NCI-H1694 (cell line): ENCODE results near the gene PCDHGB4.
"Not testable (repeated sequence)": the region's sequence is repeated elsewhere in the genome, so short reads cannot be mapped to it uniquely, and the experiment has no call there.

Experiments used
- DNase-seq: peaks from one replicate; lab custom pipeline; 2025; lab: John Stamatoyannopoulos, UW

PCDHGB4 gene

DNA sequence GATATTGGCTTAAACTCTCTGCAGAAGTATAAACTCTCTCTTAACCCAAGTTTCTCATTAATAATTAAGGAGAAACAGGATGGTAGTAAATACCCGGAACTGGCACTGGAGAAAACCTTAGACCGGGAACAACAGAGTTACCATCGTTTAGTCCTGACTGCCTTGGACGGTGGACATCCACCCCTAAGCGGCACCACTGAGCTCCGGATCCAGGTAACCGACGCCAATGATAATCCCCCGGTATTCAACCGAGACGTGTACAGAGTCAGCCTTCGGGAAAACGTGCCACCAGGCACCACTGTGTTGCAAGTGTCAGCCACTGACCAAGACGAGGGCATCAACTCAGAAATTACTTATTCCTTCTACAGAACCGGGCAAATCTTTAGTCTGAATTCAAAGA, 11.1 kb downstream of the PCDHGB4 start:
- DNase-seq = no peak

DNA sequence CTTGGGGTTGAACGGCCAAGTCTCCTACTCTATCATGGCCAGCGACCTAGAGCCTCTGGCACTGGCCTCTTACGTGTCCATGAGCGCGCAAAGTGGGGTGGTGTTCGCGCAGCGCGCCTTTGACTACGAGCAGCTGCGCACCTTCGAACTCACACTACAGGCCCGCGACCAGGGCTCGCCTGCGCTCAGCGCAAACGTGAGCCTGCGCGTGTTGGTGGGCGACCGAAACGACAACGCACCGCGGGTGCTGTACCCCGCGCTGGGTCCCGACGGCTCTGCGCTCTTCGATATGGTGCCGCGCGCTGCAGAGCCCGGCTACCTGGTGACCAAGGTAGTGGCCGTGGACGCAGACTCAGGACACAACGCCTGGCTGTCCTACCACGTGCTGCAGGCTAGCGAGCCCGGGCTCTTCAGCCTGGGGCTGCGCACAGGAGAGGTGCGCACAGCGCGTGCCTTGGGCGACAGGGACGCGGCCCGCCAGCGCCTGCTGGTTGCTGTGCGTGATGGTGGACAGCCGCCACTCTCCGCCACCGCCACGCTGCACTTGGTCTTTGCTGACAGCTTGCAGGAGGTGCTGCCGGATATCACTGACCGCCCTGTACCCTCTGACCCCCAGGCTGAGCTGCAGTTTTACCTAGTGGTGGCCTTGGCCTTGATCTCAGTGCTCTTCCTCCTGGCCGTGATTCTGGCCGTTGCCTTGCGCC, 12.2 kb downstream of the PCDHGB4 start:
- no peak for DNase-seq

DNA sequence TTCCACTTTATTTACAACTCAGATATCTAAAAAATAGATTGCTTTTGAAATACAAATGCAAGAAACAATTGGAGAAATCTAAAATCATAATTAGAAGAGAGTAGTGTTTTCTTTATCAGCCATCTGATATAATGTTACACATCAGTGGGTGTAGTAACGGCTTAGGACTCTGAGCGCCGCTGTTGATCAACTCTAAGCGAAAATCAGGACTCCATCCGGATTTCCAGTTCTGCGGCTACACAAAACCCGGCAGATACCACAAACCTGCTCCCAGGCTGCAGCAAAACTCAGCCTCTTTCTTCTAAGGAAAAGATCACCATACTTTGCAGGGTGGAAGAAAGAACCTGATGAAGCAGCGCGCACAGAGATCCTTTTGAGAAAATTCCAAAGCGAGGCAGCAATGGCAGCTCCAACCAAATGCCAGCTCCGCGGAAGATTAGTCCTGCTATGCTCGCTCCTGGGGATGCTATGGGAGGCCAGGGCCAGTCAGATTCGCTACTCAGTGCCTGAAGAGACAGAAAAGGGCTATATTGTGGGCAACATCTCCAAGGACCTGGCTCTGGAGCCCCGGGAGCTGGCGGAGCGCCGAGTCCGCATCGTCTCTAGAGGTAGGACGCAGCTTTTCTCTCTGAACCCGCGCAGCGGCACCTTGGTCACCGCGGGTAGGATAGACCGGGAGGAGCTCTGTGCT, 15.2 kb downstream of the PCDHGB4 start, which contains the start of gene PCDHGA9:
Gene PCDHGA9, plus strand, starts transcription at position 226 of the 691 bp plus-strand sequence. Its CDS starts 175 bp downstream, at position 401.
- DNase-seq = no peak

DNA sequence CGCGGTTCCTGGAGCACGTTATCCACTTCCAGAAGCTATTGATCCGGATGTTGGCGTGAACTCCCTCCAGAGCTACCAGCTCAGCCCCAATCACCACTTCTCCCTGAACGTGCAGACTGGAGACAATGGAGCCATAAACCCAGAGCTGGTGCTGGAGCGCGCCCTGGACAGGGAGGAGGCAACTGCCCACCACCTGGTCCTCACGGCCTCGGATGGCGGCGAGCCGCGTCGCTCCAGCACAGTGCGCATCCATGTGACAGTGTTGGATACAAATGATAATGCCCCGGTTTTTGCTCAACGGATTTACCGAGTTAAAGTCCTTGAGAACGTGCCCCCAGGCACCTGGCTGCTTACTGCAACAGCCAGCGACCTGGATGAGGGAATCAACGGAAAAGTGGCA, 15.9 kb downstream of the PCDHGB4 start:
- no peak for DNase-seq

DNA sequence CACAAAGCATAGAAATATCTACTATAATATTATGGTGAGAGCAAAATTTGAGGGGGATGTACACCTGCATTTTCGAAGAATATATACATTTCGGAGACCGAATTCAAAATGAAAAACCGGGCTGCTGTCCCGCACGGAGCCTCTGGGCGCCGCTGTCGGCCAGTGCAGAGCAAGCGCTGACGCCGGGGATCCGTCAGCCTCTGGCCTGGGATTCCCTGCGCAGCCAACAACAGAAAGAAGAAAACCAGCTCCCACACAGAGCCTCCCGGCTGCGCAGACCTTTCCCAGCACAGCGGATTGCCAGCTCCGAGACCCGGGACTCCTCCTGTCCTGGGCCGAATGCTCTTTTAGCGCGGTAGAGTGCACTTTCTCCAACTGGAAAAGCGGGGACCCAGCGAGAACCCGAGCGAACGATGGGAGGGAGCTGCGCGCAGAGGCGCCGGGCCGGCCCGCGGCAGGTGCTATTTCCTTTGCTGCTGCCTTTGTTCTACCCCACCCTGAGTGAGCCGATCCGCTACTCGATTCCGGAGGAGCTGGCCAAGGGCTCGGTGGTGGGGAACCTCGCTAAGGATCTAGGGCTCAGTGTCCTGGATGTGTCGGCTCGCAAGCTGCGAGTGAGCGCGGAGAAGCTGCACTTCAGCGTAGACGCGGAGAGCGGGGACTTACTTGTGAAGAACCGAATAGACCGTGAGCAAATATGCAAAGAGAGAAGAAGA, 20.4 kb downstream of the PCDHGB4 start, which contains the start of gene PCDHGB6:
Gene PCDHGB6, plus strand, starts transcription at position 232 of the 716 bp plus-strand sequence. Its CDS starts 182 bp downstream, at position 414.
- not testable (repeated sequence) for DNase-seq

DNA sequence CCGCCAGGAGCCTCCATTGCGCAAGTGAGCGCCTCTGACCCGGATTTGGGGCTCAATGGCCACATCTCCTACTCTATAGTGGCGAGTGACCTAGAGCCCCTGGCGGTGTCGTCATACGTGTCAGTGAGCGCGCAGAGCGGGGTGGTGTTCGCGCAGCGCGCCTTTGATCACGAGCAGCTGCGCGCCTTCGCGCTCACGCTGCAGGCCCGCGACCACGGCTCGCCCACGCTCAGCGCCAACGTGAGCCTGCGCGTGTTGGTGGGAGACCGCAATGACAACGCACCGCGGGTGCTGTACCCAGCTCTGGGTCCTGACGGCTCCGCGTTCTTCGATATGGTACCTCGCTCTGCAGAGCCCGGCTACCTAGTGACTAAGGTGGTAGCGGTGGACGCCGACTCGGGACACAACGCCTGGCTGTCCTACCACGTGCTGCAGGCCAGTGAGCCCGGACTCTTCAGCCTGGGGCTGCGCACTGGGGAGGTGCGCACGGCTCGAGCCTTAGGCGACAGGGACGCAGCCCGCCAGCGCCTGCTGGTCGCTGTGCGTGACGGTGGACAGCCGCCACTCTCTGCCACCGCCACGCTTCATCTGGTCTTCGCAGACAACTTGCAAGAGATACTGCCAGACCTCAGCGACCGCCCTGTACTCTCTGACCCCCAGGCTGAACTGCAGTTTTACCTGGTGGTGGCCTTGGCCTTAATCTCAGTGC, 22.3 kb downstream of the PCDHGB4 start:
- no peak for DNase-seq

DNA sequence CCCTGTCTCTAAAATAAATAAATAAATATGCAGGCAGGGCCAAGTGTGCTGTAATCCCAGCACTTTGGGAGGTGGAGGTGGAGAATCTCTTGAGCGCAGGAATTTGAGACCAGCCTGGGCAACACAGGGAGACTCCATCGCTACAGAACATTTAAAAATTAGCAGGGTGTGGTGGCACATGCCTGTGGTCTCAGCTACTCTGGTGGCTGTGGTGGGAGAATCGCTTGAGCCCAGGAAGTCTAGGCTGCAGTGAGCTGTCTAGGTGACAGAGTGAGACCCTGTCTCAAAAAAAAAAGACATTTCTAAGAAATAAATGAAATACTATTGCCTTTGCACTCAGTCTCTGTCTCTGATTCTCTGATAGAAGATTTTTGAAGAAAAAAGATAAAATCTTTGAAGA, 24.1 kb downstream of the PCDHGB4 start:
- DNase-seq = no peak

DNA sequence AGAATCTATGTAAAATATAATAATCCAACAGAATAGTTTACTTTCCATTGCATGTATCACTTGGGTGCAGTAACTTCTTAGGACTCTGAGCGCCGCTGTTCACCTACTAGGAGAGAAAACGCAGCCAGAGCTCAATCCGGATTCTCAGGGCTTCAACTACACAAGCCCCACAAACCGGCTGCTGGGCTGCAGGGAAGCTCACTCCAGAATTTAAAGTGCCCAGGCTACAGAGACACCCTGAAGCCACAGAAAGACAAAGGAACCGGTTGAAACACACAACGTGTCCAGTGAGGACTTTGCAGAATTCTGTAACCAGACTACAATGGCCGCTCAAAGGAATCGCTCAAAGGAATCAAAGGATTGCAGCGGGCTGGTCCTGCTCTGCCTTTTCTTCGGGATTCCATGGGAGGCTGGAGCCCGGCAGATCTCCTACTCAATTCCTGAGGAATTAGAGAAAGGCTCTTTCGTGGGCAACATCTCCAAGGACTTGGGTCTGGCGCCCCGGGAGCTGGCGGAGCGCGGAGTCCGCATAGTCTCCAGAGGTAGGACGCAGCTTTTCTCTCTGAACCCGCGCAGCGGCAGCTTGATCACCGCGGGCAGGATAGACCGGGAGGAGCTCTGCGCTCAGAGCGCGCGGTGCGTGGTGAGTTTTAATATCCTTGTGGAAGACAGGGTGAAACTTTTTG, 25.5 kb downstream of the PCDHGB4 start, which contains the start of gene PCDHGA10:
Gene PCDHGA10, plus strand, starts transcription at position 134 of the 686 bp plus-strand sequence. Its CDS starts 189 bp downstream, at position 323.
- peak; percentile 33 for DNase-seq

DNA sequence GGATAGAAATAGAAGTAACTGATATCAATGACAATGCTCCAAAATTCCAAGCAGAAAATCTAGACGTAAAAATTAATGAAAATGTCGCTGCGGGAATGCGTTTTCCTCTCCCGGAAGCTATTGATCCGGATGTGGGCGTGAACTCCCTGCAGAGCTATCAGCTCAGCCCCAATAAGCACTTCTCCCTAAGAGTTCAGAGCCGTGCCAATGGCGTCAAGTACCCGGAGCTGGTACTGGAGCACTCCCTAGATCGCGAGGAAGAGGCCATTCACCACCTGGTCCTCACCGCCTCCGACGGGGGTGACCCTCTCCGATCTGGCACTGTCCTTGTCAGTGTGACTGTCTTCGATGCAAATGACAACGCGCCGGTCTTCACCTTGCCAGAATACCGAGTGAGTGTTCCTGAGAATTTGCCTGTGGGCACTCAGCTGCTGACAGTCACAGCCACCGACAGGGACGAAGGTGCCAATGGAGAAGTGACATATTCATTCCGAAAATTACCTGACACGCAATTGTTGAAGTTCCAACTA, 26.1 kb downstream of the PCDHGB4 start:
- no peak for DNase-seq

DNA sequence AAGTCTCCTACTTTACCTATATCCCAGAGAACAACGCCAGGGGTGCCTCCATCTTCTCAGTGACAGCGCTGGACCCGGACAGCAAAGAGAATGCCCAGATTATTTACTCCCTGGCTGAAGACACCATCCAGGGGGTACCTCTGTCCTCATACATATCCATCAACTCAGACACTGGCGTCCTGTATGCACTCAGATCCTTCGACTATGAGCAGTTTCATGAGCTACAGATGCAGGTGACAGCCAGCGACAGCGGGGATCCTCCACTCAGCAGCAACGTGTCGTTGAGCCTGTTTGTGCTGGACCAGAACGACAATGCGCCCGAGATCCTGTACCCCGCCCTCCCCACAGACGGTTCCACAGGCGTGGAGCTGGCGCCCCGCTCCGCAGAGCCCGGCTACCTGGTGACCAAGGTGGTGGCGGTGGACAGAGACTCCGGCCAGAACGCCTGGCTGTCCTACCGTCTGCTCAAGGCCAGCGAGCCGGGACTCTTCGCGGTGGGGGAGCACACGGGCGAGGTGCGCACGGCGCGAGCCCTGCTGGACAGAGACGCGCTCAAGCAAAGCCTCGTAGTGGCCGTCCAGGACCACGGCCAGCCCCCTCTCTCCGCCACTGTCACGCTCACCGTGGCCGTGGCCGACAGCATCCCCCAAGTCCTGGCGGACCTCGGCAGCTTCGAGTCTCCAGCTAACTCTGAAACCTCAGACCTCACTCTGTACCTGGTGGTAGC, 27.2 kb downstream of the PCDHGB4 start:
- DNase-seq = not testable (repeated sequence)

DNA sequence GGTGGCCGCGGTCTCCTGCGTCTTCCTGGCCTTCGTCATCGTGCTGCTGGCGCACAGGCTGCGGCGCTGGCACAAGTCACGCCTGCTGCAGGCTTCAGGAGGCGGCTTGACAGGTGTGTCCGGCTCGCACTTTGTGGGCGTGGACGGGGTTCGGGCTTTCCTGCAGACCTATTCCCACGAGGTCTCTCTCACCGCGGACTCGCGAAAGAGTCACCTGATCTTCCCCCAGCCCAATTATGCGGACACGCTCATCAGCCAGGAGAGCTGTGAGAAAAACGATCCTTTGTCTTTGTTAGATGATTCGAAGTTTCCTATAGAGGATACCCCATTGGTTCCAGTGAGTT, 27.7 kb downstream of the PCDHGB4 start:
- DNase-seq = not testable (repeated sequence)

DNA sequence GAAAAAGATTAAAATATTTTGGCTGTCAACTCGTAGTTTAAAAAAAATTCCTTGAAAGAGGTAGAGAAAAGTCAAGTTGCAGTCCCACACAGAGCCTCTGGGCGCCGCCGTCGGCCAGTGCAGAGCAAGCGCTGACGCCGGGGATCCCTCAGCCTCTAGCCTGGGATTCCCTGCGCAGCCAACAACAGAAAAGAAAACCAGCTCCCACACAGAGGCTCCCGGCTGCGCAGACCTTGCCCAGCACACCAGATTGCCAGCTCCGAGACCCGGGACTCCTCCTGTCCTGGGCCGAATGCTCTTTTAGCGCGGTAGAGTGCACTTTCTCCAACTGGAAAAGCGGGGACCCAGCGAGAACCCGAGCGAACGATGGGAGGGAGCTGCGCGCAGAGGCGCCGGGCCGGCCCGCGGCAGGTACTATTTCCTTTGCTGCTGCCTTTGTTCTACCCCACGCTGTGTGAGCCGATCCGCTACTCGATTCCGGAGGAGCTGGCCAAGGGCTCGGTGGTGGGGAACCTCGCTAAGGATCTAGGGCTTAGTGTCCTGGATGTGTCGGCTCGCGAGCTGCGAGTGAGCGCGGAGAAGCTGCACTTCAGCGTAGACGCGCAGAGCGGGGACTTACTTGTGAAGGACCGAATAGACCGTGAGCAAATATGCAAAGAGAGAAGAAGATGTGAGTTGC, 30.1 kb downstream of the PCDHGB4 start, which contains the start of gene PCDHGB7:
Gene PCDHGB7, plus strand, starts transcription at position 184 of the 679 bp plus-strand sequence. Its CDS starts 183 bp downstream, at position 367.
- not testable (repeated sequence) for DNase-seq

DNA sequence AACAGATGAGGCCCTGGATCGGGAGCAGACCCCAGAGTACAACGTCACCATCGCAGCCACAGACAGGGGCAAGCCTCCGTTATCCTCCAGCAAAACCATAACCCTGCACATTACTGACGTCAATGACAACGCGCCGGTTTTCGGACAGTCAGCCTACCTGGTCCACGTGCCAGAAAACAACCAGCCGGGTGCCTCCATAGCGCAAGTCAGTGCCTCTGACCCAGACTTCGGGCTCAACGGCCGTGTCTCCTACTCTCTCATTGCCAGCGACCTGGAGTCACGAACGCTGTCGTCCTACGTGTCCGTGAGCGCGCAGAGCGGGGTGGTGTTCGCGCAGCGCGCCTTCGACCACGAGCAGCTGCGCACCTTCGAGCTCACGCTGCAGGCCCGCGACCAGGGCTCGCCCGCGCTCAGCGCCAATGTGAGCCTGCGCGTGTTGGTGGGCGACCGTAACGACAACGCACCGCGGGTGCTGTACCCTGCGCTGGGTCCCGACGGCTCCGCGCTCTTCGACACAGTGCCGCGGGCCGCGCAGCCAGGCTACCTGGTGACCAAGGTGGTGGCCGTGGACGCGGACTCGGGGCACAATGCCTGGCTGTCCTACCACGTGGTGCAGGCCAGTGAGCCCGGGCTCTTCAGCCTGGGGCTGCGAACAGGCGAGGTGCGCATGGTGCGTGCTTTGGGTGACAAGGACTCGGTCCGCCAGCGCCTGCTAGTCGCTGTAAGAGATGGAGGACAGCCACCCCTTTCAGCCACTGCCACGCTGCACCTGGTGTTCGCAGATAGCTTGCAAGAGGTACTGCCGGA, 31.8 kb downstream of the PCDHGB4 start:
- DNase-seq = no peak

DNA sequence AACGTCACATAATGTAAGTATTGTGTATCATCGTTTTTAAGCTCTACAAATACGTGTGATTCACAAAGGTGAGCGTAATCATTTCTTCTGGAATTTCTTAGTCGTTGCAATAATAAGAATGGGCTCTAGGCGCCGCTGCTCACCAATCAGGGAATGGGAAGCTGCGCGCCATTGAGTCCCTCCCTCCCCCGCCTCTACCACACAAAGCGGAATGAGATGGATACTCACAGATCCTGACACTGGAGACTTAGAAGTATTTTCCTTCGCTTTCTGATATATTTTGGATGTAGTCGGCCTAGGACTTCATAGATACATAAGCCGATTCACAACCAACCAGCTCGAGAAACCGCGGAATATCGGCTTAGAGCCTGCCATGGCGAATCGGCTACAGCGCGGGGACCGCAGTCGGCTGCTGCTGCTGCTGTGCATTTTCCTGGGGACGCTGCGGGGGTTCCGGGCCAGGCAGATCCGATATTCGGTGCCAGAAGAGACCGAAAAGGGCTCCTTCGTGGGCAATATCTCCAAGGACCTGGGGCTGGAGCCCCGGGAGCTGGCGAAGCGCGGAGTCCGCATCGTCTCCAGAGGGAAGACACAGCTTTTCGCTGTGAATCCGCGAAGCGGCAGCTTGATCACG, 33.5 kb downstream of the PCDHGB4 start, which contains the start of gene PCDHGA11:
Gene PCDHGA11, plus strand, starts transcription at position 197 of the 634 bp plus-strand sequence. Its CDS starts 177 bp downstream, at position 374.
- DNase-seq = no peak

DNA sequence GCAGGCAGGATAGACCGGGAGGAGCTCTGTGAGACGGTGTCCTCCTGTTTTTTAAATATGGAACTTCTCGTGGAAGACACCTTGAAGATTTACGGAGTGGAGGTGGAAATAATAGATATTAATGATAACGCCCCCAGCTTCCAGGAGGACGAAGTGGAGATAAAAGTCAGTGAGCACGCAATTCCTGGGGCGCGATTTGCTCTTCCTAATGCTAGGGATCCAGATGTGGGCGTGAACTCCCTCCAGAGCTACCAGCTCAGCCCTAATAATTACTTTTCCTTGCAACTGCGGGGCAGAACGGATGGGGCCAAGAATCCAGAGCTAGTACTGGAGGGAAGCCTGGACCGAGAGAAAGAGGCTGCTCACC, 34.0 kb downstream of the PCDHGB4 start:
- no peak for DNase-seq

DNA sequence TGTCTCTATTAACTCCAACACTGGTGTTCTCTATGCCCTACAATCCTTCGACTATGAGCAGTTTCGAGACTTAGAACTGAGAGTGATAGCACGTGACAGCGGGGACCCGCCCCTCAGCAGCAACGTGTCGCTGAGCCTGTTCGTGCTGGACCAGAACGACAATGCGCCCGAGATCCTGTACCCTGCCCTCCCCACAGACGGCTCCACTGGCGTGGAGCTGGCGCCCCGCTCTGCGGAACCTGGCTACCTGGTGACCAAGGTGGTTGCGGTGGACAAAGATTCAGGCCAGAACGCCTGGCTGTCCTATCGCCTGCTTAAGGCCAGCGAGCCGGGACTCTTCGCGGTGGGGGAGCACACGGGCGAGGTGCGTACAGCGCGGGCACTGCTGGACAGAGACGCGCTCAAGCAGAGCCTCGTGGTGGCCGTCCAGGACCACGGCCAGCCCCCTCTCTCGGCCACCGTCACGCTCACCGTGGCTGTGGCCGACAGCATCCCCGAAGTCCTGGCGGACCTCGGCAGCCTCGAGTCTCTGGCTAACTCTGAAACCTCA, 35.3 kb downstream of the PCDHGB4 start:
- DNase-seq = no peak

DNA sequence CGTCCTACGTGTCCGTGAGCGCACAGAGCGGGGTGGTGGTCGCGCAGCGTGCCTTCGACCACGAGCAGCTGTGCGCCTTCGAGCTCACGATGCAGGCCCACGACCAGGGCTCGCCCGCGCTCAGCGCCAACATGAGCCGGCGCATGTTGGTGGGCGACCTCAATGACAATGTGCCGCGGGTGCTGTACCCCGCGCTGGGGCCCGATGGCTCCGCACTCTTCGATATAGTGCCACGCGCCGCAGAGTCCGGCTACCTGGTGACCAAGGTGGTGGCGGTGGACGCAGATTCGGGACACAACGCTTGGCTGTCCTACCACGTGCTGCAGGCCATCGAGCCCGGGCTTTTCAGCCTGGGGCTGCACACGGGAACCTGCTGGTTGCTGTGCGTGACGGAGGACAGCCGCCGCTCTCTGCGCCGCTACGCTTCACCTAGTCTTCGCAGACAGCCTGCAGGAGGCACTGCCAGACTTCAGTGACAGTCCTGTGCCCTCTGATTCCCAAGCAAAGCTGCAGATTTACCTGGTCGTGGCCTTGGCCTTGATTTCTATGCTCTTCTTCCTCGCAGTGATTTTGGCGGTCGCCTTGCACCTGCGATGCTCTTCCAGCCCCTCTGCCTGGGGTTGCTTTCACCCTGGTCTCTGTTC, 40.4 kb downstream of the PCDHGB4 start:
- no peak for DNase-seq
